SK-N-SH treated with all-trans-retinoic acid at 6 μM for 48 hours (cell line): ENCODE results near the gene MAP4K4.
"Not testable (repeated sequence)": the region's sequence is repeated elsewhere in the genome, so short reads cannot be mapped to it uniquely, and the experiment has no call there.

Experiments used
- ATAC-seq: fragments of 200-7000 bp; cut with Tn5 transposase; 3 replicates; pipeline ENCODE4 v1.9.1; 2020; ENCODE audit warnings: mild to moderate bottlenecking, moderate library complexity
- ARNTL ChIP-seq: fragments of 450-650 bp; formaldehyde crosslinking; IDR thresholded peaks from 2 replicates; pipeline ENCODE4 v1.5.0; 2020; ENCODE audit warnings: low read depth, mild to moderate bottlenecking, moderate library complexity, borderline replicate concordance
- BACH2 ChIP-seq: fragments of 250-450 bp; sonication (Bioruptor Pico); IDR thresholded peaks from 2 replicates; pipeline ENCODE4 v1.9.0; 2021; ENCODE audit warnings: mild to moderate bottlenecking, borderline replicate concordance
- CREB5 ChIP-seq: fragments of 250-450 bp; sonication (Bioruptor Pico); IDR thresholded peaks from 2 replicates; pipeline ENCODE4 v1.5.1; 2020; ENCODE audit warnings: low read depth, mild to moderate bottlenecking, moderate library complexity
- CSDC2 ChIP-seq: fragments of 250-450 bp; sonication (Bioruptor Pico); IDR thresholded peaks from 2 replicates; pipeline ENCODE4 v1.5.0; 2020; ENCODE audit warnings: mild to moderate bottlenecking, moderate library complexity
- CSRNP3 ChIP-seq: fragments of 250-450 bp; sonication (Bioruptor Pico); IDR thresholded peaks from 2 replicates; pipeline ENCODE4 v1.5.1; 2021; ENCODE audit warnings: mild to moderate bottlenecking, moderate library complexity
- ESRRG ChIP-seq: fragments of 250-450 bp; sonication (Bioruptor Pico); IDR thresholded peaks from 2 replicates; pipeline ENCODE4 v1.6.1; 2021; ENCODE audit warnings: mild to moderate bottlenecking
- GLIS3 ChIP-seq: fragments of 250-450 bp; sonication (Bioruptor Pico); IDR thresholded peaks from 2 replicates; pipeline ENCODE4 v1.5.0; 2020; ENCODE audit warnings: mild to moderate bottlenecking, moderate library complexity
- OSR1 ChIP-seq: fragments of 250-450 bp; sonication (Bioruptor Pico); IDR thresholded peaks from 2 replicates; pipeline ENCODE4 v1.8.0; 2022; ENCODE audit warnings: moderate library complexity, mild to moderate bottlenecking, inconsistent platforms
- PATZ1 ChIP-seq: fragments of 250-450 bp; sonication (Bioruptor Pico); IDR thresholded peaks from 2 replicates; pipeline ENCODE4 v1.8.0; 2020; ENCODE audit warnings: mild to moderate bottlenecking, moderate library complexity, borderline replicate concordance
- PPARA ChIP-seq: fragments of 250-450 bp; sonication (Bioruptor Pico); IDR thresholded peaks from 2 replicates; pipeline ENCODE4 v1.5.0; 2020; ENCODE audit warnings: mild to moderate bottlenecking, borderline replicate concordance
- SNAI2 ChIP-seq: fragments of 250-450 bp; sonication (Bioruptor Pico); IDR thresholded peaks from 2 replicates; pipeline ENCODE4 v1.5.0; 2020; ENCODE audit warnings: mild to moderate bottlenecking, moderate library complexity
- TCF4 ChIP-seq: fragments of 250-450 bp; sonication (Bioruptor Pico); IDR thresholded peaks from 2 replicates; pipeline ENCODE4 v1.8.0; 2021; ENCODE audit warnings: mild to moderate bottlenecking, moderate library complexity, borderline replicate concordance
- TOX ChIP-seq: fragments of 250-450 bp; sonication (Bioruptor Pico); IDR thresholded peaks from 2 replicates; pipeline ENCODE4 v1.8.0; 2021; ENCODE audit warnings: mild to moderate bottlenecking, moderate library complexity, borderline replicate concordance
- TSHZ2 ChIP-seq: fragments of 250-450 bp; sonication (Bioruptor Pico); IDR thresholded peaks from 2 replicates; pipeline ENCODE4 v1.5.0; 2020; ENCODE audit warnings: mild to moderate bottlenecking, moderate library complexity
- ZFP3 ChIP-seq: fragments of 250-450 bp; sonication (Bioruptor Pico); IDR thresholded peaks from 2 replicates; pipeline ENCODE4 v1.5.0; 2020; ENCODE audit warnings: mild to moderate bottlenecking, moderate library complexity
- ZFP30 ChIP-seq: fragments of 450-650 bp; formaldehyde crosslinking; IDR thresholded peaks from 2 replicates; pipeline ENCODE4 v1.5.0; 2022; ENCODE audit warnings: mild to moderate bottlenecking, moderate library complexity
- ZNF565 ChIP-seq: fragments of 450-650 bp; formaldehyde crosslinking; conservative IDR thresholded peaks from 2 replicates; pipeline ENCODE4 v1.5.0; 2020; ENCODE audit warnings: low read depth, mild to moderate bottlenecking, moderate library complexity
- ZNF70 ChIP-seq: fragments of 450-650 bp; formaldehyde crosslinking; IDR thresholded peaks from 2 replicates; pipeline ENCODE4 v1.5.0; 2020; ENCODE audit warnings: mild to moderate bottlenecking, moderate library complexity

MAP4K4 gene

GRCh38 chr2:101766337-101766736, 68.8 kb downstream of the MAP4K4 start:
- no peak for ATAC-seq
- no peak for TF ChIP-seq TCF4 (CRISPR knock-in tag)
- TF ChIP-seq TOX, result no peak
- no peak for TF ChIP-seq ZFP3
- no peak for TF ChIP-seq PPARA (CRISPR knock-in tag)
- TF ChIP-seq OSR1 (CRISPR knock-in tag), result no peak
- no peak for TF ChIP-seq ESRRG
- no peak for TF ChIP-seq CSRNP3

GRCh38 chr2:101766871-101767739, 69.6 kb downstream of the MAP4K4 start:
- no peak for TF ChIP-seq TOX
- no peak for TF ChIP-seq ZFP30 (CRISPR knock-in tag)
- TF ChIP-seq ARNTL (CRISPR knock-in tag), result no peak
- no peak for TF ChIP-seq ZNF70 (CRISPR knock-in tag)
- TF ChIP-seq CSRNP3, result no peak
- TF ChIP-seq ESRRG, result no peak
- TF ChIP-seq GLIS3, result no peak
- no peak for TF ChIP-seq ZNF565
- no peak for TF ChIP-seq CSDC2 (CRISPR knock-in tag)
- no peak for TF ChIP-seq PATZ1
- no peak for TF ChIP-seq BACH2 (CRISPR knock-in tag)
- TF ChIP-seq CREB5 (CRISPR knock-in tag), result no peak
- TF ChIP-seq SNAI2, result no peak
- TF ChIP-seq ZFP3, result no peak
- TF ChIP-seq OSR1 (CRISPR knock-in tag), result no peak
- no peak for TF ChIP-seq TSHZ2
- TF ChIP-seq, all 23 proteins: peak for 0
- ATAC-seq, result peak; percentile 81

GRCh38 chr2:101768556-101769220, 71.2 kb downstream of the MAP4K4 start:
- TF ChIP-seq TCF4 (CRISPR knock-in tag) (no peak), BACH2 (CRISPR knock-in tag) (no peak), SNAI2 (no peak), TOX (no peak), OSR1 (CRISPR knock-in tag) (no peak), TSHZ2 (no peak)
- ATAC-seq, result no peak

GRCh38 chr2:101769726-101770125, 72.2 kb downstream of the MAP4K4 start:
- ATAC-seq, result not testable (repeated sequence)
